Skeletal muscle tissue (tissue), 4 donors: ENCODE data around the gene R3HDM2. TPM values are rescaled to one million over a fixed set of nuclear protein-coding genes. Genes with fewer than 3 reads are reported as not detected.

ENCODE experiments used
- H3K27ac ChIP-seq: one replicate; pipeline ENCODE4 v1.7.0; 2013; ENCODE audit warnings: mild to moderate bottlenecking, low read depth, low read length, inconsistent platforms
- H3K27me3 ChIP-seq, 3 donors: one replicate each; pipeline ENCODE4 v1.7.0; 2013; ENCODE audit warnings: low read length in 3 of 3; ENCODE audit not compliant: control insufficient read depth in 3 of 3, insufficient read depth in 3 of 3
- H3K36me3 ChIP-seq, 3 donors: one replicate each; pipeline ENCODE4 v1.7.0; 2013; ENCODE audit warnings: low read length in 3 of 3; ENCODE audit not compliant: control insufficient read depth in 3 of 3, insufficient read depth in 3 of 3
- H3K4me1 ChIP-seq, 3 donors: one replicate each; pipeline ENCODE4 v1.7.0; 2013; ENCODE audit warnings: low read length in 3 of 3, mild to moderate bottlenecking in 3 of 3; ENCODE audit not compliant: control insufficient read depth in 3 of 3, insufficient read depth in 3 of 3
- H3K4me3 ChIP-seq, 3 donors: one replicate each; pipeline ENCODE4 v1.7.0; 2013; ENCODE audit warnings: low read length in 3 of 3
- H3K9ac ChIP-seq, 3 donors: one replicate each; pipeline ENCODE4 v1.7.0; 2013; ENCODE audit warnings: low read length in 3 of 3, mild to moderate bottlenecking in 3 of 3, moderate library complexity in 2 of 3, low read depth in 1 of 3
- H3K9me3 ChIP-seq, 3 donors: one replicate each; pipeline ENCODE4 v1.7.0; 2013; ENCODE audit warnings: low read length in 3 of 3; ENCODE audit not compliant: control insufficient read depth in 3 of 3
- total RNA-seq: library from RNA; depleted of rRNA; stranded (reverse); fragments of >200 nt; gene quantifications from one replicate; pipeline ENCODE4 v1.2.3, GENCODE V29; 2014
- donor health status: Osteomylitis.

Gene R3HDM2
- total RNA-seq, 1 donor from 2014 or later = 9.9 TPM

- H3K9me3 ChIP-seq = no peaks in the 10 kb centered on the region
- H3K36me3 ChIP-seq = peaks cover 25 to 29% (median 25%) of the 10 kb centered on the region in 3 donors
- peak overlapping the region; percentile 72 for H3K27ac ChIP-seq
- peaks cover 17 to 35% (median 24%) of the 10 kb centered on the region in 3 donors for H3K4me1 ChIP-seq
- H3K4me3 ChIP-seq = peak overlapping the region; percentile 77 to 98 (median 95)
- H3K9ac ChIP-seq = peak overlapping the region; percentile 24 to 94 (median 89)
- peaks cover 21 to 24% (median 22%) of the 10 kb centered on the region in 3 donors for H3K27me3 ChIP-seq
Measured at GRCh38 chr12:57229046-57229633, 201.7 kb downstream of the R3HDM2 start.

- Histone ChIP-seq H3K36me3 (peaks cover 8 to 14% (median 9%) of the 10 kb centered on the region in 3 donors), H3K9ac (no peak overlapping the region), H3K4me3 (no peak overlapping the region), H3K27ac (no peak overlapping the region), H3K4me1 (peaks cover 17 to 31% (median 24%) of the 10 kb centered on the region in 3 donors), H3K27me3 (peaks cover 31 to 38% (median 37%) of the 10 kb centered on the region in 3 donors), H3K9me3 (no peaks in the 10 kb centered on the region)
Measured at GRCh38 chr12:57227315-57228115, 203.3 kb downstream of the R3HDM2 start.

- H3K27me3 ChIP-seq = peaks cover 39 to 46% (median 43%) of the 10 kb centered on the region in 3 donors
Measured at GRCh38 chr12:57226588-57227314, 204.1 kb downstream of the R3HDM2 start.

GRCh38 chr12:57225680-57226210, 205.1 kb downstream of the R3HDM2 start:
- no peak overlapping the region for H3K4me3 ChIP-seq
- peaks cover 49 to 55% (median 53%) of the 10 kb centered on the region in 3 donors for H3K27me3 ChIP-seq
- H3K4me1 ChIP-seq = peaks cover 15 to 20% (median 18%) of the 10 kb centered on the region in 3 donors
- H3K27ac ChIP-seq = no peak overlapping the region
- H3K9me3 ChIP-seq = no peaks in the 10 kb centered on the region
- H3K36me3 ChIP-seq = peaks cover 0 to 2% (median 0%) of the 10 kb centered on the region in 3 donors
- H3K9ac ChIP-seq = no peak overlapping the region

More at GRCh38 chr12:57226588-57227314, 204.1 kb downstream of the R3HDM2 start:
- H3K27ac ChIP-seq = no peak overlapping the region
- H3K36me3 ChIP-seq = peaks cover under 1 to 6% (median 1%) of the 10 kb centered on the region in 3 donors
- peaks cover 17 to 28% (median 24%) of the 10 kb centered on the region in 3 donors for H3K4me1 ChIP-seq
- H3K9me3 ChIP-seq = no peaks in the 10 kb centered on the region
- H3K9ac ChIP-seq = no peak overlapping the region
- no peak overlapping the region for H3K4me3 ChIP-seq

- Histone ChIP-seq H3K4me1 (peaks cover 9 to 14% (median 12%) of the 10 kb centered on the region in 3 donors), H3K9me3 (no peaks in the 10 kb centered on the region), H3K9ac (no peak overlapping the region), H3K27me3 (peaks cover 52 to 58% (median 57%) of the 10 kb centered on the region in 3 donors), H3K36me3 (no peaks in the 10 kb centered on the region), H3K4me3 (no peak overlapping the region), H3K27ac (no peak overlapping the region)
Measured at GRCh38 chr12:57224973-57225679, 205.7 kb downstream of the R3HDM2 start.

GRCh38 chr12:57224278-57224972, 206.4 kb downstream of the R3HDM2 start:
- Histone ChIP-seq H3K4me1 (peaks cover 3 to 8% (median 6%) of the 10 kb centered on the region in 3 donors), H3K9me3 (no peaks in the 10 kb centered on the region), H3K9ac (no peak overlapping the region), H3K27ac (no peak overlapping the region), H3K4me3 (no peak overlapping the region), H3K36me3 (no peaks in the 10 kb centered on the region), H3K27me3 (peaks cover 58 to 64% (median 63%) of the 10 kb centered on the region in 3 donors)

GRCh38 chr12:57223191-57224165, 207.4 kb downstream of the R3HDM2 start:
- Histone ChIP-seq H3K27ac (no peak overlapping the region), H3K9me3 (no peaks in the 10 kb centered on the region), H3K9ac (no peak overlapping the region), H3K4me3 (no peak overlapping the region), H3K36me3 (no peaks in the 10 kb centered on the region), H3K4me1 (peaks cover 0 to 3% (median 2%) of the 10 kb centered on the region in 3 donors), H3K27me3 (peaks cover 68 to 73% (median 72%) of the 10 kb centered on the region in 3 donors)
